ENCODE measurements around the gene TRMT61A.

DNA sequence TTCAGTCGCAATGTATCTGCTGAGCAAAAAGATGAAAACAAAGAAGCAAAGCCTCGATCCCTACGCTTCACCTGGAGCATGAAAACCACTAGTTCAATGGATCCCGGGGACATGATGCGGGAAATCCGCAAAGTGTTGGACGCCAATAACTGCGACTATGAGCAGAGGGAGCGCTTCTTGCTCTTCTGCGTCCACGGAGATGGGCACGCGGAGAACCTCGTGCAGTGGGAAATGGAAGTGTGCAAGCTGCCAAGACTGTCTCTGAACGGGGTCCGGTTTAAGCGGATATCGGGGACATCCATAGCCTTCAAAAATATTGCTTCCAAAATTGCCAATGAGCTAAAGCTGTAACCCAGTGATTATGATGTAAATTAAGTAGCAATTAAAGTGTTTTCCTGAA is 26.1 kb upstream of the TRMT61A start:
- no peak for TF ChIP-seq CTCF (IDR thresholded peaks at IDR 0.05; ENCODE audit: insufficient read depth, low read length, poor library complexity, severe bottlenecking)
- no peak for TF ChIP-seq EZH2phosphoT487 (conservative IDR thresholded peaks at IDR 0.05; ENCODE audit: low read length)

Measured in SU-DHL-6 (cell line).